ENCODE results near the gene CTSC.
"Not testable (repeated sequence)": the region's sequence is repeated elsewhere in the genome, so short reads cannot be mapped to it uniquely, and the experiment has no call there.

Gene CTSC

GRCh38 chr11:88352139-88352538, 14.6 kb upstream of the CTSC start:
- DNase-seq (ENCODE audit: low spot score) = no peak

GRCh38 chr11:88348870-88349269, 11.3 kb upstream of the CTSC start:
- no peak for DNase-seq (ENCODE audit: low spot score)

DNA sequence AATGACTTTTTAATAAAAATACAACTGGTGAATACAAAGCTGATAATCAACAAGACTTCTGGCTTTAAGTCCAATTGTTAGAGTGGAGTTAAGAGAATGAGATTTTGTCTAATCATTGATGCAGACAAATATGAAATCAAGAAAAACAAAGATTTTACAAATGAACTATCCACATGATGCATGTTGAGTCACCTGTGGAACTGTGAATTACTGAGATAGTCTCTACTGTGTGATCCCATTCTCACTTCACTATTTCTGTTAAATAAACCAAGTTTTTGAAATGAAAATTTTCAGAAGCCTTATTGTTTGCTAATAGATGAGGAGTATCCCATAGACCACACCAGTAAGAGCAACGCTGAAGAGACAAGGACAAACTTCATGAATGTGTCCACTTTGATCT, 8.4 kb upstream of the CTSC start:
- DNase-seq (ENCODE audit: low spot score) = no peak

- DNase-seq (ENCODE audit: low spot score) = no peak
Measured at GRCh38 chr11:88345408-88345807, 7.9 kb upstream of the CTSC start.

DNA sequence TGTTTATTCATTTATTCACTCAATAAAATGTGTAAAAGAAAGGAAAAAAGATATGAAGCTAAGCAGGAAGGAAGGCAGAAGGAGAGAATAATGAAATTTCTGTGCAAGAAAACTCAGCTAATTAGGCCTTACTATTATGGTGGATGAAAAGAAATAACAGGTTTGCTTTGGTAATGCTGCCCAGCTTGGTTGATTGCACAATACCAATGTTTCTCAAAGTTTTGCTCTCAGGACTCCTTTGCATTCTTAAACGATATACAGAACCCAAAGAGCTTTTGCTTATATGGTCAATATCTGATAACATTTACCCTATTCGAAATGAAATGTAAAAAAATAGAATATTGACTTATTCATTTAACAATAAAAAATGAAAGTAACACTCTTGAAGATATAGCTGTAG, 7.3 kb upstream of the CTSC start:
- DNase-seq (ENCODE audit: low spot score) = no peak

DNA sequence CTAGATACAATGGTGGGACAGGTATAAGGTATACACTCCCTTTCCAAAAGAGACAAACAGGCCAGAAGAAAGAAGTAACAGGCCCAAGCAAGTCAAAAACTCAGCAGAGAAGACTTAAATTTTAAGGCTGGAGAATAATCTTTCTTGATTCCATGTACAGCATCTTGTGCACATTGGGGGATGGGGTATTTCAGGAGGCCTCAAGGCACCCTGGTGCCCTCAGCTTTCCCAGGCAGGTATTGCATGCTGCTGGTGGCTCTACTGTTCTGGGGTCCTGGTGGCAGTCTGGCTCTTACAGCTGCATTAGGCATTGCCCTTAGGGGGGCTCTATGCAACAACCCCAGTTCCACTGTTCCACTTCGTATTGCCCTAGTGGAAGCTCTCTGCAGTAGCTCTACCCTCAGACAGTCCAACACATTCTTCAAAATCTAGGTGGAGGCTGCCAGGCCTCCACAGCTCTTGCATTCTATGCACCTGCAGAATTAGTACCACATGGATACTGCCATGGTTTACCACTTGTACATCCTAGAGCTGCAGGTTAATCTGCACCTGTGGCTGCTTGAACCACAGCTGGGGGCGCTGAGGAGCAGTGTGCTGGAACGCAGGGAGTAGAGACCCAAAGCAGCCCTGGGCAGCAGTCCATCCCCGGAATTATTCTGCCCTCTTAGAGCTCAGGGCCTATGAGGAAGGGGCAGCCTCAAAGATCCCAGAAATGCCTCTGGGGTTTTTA, 4.2 kb upstream of the CTSC start:
- DNase-seq (ENCODE audit: low spot score) = no peak

GRCh38 chr11:88340366-88340935, 2.9 kb upstream of the CTSC start:
- no peak for DNase-seq (ENCODE audit: low spot score)

DNA sequence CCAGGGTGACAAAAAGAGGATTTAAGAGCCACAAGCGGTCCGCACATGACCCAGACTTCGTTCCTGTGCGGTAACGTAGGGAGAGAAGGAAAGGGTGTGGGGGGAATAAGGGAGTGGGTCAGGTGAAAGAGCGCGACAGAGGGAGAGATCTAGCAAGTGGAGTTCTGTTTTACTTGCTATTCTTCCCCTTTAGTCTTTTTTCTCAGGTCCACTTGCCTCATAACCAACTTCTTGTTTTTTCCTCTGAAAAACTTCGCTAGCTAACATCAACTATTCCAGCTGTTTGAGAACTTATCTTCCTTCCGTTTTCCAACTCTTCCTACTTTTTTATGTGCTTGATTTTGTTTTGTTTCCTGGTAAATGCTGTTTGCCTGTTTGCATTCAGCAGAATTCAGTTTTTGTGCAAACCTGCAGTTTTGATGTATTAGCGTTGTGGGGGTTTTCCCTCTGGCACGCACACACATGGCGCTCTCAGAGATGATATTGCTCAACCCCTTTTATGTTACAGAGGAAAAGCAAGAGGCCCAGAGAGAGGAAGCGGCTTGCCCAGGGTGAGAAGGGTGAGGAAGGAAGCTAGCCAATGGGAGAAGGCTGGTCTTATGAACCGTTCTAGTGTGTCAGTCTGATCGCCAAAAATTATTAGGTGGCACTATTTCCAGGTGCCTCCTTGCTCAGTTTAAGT, 592 bp upstream of the CTSC start:
- peak; percentile 24 for DNase-seq (ENCODE audit: low spot score)

GRCh38 chr11:88335284-88335683, 2.3 kb downstream of the CTSC start:
- no peak for DNase-seq (ENCODE audit: low spot score)

- DNase-seq (ENCODE audit: low spot score) = no peak
Measured at GRCh38 chr11:88333862-88334261, 3.7 kb downstream of the CTSC start.

GRCh38 chr11:88332851-88333250, 4.7 kb downstream of the CTSC start:
- DNase-seq (ENCODE audit: low spot score) = no peak

GRCh38 chr11:88330826-88331428, 6.6 kb downstream of the CTSC start:
- no peak for DNase-seq (ENCODE audit: low spot score)

- DNase-seq (ENCODE audit: low spot score) = no peak
Measured at GRCh38 chr11:88329563-88330250, 7.8 kb downstream of the CTSC start.

DNA sequence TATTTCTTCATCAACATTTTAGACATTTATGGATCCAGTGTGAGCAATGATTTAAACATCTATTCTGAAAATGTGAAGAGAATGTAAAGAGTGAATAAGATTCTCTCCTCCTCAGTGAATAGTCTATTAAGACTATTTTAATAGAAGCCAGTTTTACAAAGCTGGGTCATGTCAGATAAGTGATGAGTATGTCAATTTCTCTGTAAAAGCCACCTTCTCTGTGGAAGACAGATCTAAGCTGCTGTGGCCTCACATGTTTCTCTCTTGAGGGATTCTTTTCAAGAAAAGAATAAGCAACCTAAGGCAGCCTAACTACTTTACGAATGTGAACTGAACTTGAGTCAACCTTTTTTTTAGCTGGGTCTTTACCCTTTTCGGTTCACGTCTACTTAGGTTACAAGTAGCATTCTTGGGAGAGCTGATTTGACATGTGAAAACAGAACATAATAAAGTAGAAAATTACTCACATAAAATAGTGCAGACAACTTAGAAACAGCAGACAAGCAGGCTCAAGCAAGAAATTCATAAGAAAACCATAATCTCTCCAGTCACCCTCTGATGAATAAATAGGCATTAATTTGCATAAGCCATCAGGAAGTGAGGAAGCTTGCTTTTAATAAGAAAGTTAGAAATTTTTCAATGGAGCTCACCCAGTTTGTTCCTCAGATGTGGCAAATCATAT, 9.9 kb downstream of the CTSC start:
- no peak for DNase-seq (ENCODE audit: low spot score)

DNA sequence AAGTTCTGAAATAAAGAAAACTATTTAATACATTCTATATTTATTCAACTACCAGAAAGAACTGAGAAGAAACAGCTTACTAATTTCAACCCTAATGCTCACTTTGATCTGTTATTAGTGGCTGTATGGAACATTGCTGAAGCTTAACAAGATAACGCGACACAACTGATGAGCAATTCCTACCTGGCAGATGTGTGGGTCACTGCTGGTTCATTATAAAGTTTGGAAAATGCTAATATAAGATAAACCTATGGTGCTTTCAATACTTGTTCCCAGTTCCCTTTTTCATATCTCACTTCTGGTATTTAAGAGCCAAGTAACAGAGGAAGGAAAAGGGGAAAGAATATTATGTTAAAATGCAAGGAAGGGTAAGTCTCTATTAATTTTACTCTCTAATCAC, 10.5 kb downstream of the CTSC start:
- DNase-seq (ENCODE audit: low spot score) = no peak

DNA sequence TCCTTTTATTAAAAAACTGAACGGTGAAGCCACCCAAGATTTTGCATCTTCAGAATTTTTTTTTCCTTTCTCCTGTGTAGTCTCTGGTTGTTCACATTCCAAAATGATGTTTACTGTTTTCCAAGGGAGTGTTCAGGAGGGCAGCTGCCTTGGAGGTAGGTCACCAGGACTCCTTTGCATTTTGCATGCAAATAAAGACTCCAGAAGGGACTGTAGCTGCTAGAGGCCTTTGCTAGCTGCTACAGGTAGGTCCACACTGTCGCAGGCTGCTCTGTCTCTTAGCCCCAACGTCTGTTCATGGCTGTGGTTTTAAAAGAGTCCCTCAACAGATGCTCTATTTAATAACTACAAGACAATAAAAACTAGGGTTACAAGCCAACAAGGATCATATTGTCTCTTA, 11.4 kb downstream of the CTSC start:
- DNase-seq (ENCODE audit: low spot score) = no peak

DNA sequence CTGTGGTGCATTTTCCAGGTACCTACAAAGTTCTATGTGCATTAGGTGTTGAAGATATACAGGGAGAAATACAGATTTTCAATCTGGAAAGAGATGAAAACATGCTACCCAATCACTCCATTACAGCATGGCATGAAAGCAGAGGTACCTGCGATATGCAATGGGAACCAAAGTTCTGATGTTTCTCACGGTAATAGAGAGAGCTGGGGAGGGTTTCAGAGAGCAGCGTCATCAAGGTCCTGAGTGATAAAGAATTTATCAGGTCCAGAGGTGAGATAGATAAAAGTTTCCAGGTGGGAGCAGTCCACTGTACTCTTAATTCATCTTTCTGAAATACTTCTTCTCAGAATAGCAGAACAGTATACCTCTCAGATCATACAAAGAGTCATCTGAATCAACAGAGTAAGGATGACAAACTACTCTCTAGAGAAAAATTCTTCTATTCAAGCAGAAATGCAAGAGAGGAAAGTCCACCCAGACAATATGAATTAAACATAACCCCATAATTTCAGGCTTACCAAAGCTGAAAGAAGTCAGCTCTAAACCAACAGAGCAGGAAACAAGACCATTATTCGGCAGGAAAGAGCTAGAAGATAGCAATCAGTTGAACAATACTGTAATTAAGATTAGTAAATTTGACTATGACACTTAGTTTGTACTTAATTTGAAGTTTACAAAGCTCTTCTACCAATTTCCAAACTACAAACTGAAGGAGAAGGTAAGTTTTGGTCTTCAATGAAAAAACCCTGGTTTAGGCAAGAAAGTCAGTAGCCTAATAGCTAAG, 12.8 kb downstream of the CTSC start:
- no peak for DNase-seq (ENCODE audit: low spot score)

DNA sequence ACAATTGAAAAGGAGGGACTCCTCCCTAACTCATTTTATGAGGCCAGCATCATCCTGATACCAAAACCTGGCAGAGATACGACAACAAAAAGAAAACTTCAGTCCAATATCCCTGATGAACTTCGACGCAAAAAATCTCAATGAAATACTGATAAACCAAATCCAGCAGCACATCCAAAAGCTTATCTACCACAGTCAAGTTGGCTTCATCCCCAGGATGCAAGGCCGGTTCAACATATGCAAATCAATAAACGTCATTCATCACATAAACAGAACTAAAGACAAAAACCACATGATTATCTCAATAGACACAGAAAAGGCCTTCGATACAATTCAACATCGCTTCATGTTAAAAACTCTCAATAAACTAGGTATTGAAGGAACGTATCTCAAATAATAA, 14.7 kb downstream of the CTSC start:
- DNase-seq (ENCODE audit: low spot score) = not testable (repeated sequence)

- not testable (repeated sequence) for DNase-seq (ENCODE audit: low spot score)
Measured at GRCh38 chr11:88321412-88321811, 16.1 kb downstream of the CTSC start.

DNA sequence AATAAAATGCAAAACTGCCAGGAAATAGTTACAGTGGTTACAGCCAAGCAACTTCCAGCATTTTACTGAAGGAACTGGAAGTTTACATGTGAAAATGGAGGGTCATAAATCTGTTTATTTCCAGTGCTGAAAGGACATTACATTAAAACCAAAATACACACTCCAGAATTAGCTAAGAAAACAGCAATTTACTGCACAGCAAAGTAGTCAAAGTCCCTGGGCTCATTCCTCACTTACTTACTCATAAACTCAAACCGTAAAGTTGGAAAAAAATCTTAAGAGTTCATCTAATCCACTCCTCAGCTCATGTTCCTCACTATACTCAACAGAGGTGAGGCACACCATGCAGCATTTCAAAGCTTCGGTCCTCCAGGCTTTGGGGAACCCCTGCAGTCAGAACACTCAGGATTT, 17.4 kb downstream of the CTSC start:
- DNase-seq (ENCODE audit: low spot score) = no peak

DNA sequence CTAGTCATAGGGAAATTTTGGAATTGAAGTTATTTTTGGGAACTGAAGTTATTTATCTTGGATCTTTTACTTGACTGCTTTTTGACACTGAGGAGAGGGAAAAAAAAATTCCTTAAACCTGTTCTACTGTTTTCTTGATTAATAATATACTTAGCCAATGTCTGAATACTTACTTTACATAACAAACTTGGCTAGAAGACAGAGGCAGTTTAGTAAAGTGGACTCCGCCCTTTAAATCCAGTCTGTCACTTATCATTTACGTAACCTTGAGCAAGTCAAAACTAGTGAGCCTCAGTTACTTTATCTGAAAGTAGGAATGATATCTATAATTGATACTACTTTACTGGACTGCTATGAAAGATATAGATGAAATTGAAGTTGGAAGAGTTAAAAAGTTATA, 19.5 kb downstream of the CTSC start:
- DNase-seq (ENCODE audit: low spot score) = peak; percentile 6

All from hematopoietic multipotent progenitor cell treated with erythropoietin and hydrocortisone succinate and interleukin-3 and kit ligand, for 15 days (in vitro differentiated cells).